Measurements from ENCODE around the gene TPSAB1. TPM values are rescaled to one million over a fixed set of nuclear protein-coding genes. Genes with fewer than 3 reads are reported as not detected.

The TPSAB1 gene
- total and polyA plus RNA-seq, 4 donors = 0.23 to 10.8 (median 1.2) TPM

GRCh38 chr16:1206326-1206725, 34.2 kb upstream of the TPSAB1 start:
- H3K9me3 ChIP-seq (ENCODE audit: control insufficient read depth in 4 of 4, low read length in 3 of 4) = no peaks in the 10 kb centered on the region
- DNase-seq (ENCODE audit: low spot score) = no peak
- no peaks in the 10 kb centered on the region for H3K27me3 ChIP-seq (ENCODE audit: control insufficient read depth in 4 of 4, insufficient read depth in 4 of 4, low read length in 3 of 4)
- peaks cover 0 to 65% (median 21%) of the 10 kb centered on the region in 4 donors for H3K36me3 ChIP-seq (ENCODE audit: control insufficient read depth in 4 of 4, insufficient read depth in 3 of 4, low read depth in 1 of 4, low read length in 3 of 4)
- TF ChIP-seq GABPA (IDR thresholded peaks at IDR 0.05 in 1 of 2, conservative IDR thresholded peaks at IDR 0.05 in 1 of 2) (no peak), YY1 (IDR thresholded peaks at IDR 0.05) (no peak), FOXA2 (IDR thresholded peaks at IDR 0.05) (no peak), FOXA1 (IDR thresholded peaks at IDR 0.05) (no peak), EGR1 (IDR thresholded peaks at IDR 0.05; ENCODE audit: low read depth in 2 of 2) (no peak), HNF4G (IDR thresholded peaks at IDR 0.05) (no peak), RXRA (IDR thresholded peaks at IDR 0.05) (no peak), CTCF (IDR thresholded peaks at IDR 0.05; ENCODE audit: low read depth, low read length, missing input control) (no peak)
- TF ChIP-seq, protein P1, sequence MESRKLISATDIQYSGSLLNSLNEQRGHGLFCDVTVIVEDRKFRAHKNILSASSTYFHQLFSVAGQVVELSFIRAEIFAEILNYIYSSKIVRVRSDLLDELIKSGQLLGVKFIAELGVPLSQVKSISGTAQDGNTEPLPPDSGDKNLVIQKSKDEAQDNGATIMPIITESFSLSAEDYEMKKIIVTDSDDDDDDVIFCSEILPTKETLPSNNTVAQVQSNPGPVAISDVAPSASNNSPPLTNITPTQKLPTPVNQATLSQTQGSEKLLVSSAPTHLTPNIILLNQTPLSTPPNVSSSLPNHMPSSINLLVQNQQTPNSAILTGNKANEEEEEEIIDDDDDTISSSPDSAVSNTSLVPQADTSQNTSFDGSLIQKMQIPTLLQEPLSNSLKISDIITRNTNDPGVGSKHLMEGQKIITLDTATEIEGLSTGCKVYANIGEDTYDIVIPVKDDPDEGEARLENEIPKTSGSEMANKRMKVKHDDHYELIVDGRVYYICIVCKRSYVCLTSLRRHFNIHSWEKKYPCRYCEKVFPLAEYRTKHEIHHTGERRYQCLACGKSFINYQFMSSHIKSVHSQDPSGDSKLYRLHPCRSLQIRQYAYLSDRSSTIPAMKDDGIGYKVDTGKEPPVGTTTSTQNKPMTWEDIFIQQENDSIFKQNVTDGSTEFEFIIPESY (IDR thresholded peaks at IDR 0.05) = no peak
- TF ChIP-seq, protein P2, sequence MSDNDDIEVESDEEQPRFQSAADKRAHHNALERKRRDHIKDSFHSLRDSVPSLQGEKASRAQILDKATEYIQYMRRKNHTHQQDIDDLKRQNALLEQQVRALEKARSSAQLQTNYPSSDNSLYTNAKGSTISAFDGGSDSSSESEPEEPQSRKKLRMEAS (IDR thresholded peaks at IDR 0.05) = no peak
- TF ChIP-seq, protein P3, sequence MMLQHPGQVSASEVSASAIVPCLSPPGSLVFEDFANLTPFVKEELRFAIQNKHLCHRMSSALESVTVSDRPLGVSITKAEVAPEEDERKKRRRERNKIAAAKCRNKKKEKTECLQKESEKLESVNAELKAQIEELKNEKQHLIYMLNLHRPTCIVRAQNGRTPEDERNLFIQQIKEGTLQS (IDR thresholded peaks at IDR 0.05) = no peak
- H3K27ac ChIP-seq (ENCODE audit: low read depth in 1 of 2, low read length in 2 of 2) = no peak overlapping the region
- 65% methylated on average over 9 of the region's 9 CpGs for WGBS
- H3K4me1 ChIP-seq (ENCODE audit: control insufficient read depth in 4 of 4, insufficient read depth in 4 of 4, low read length in 3 of 4) = no peaks in the 10 kb centered on the region
- no peak overlapping the region for H3K4me3 ChIP-seq (ENCODE audit: low read depth in 1 of 3, low read length in 3 of 3)
- H3K9ac ChIP-seq (ENCODE audit: low read depth in 1 of 2, low read length in 2 of 2) = no peak overlapping the region

DNA sequence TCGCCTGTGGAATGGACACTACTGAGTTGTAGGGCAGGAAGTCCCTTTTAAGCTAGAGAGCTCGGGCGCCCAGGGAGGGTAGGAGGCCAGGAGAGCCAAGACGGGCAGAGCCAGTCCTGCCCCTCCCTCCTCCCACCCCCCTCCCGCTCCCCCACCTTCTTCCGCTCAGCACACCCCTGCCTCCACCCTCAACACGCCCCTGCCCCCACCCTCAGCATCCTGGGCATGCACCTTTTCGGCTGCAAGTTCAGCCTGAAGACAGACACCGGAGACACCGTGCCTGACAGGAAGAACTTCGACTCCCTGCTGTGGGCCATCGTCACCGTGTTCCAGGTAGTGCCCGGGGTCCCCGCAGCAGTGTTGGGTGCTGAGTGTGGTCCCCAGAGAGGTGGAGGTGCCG, 33.7 kb upstream of the TPSAB1 start:
- DNase-seq (ENCODE audit: low spot score) = no peak
- WGBS = 88% methylated on average over 16 of the region's 16 CpGs
- H3K9ac ChIP-seq (ENCODE audit: low read depth in 1 of 2, low read length in 2 of 2) = no peak overlapping the region
- no peaks in the 10 kb centered on the region for H3K27me3 ChIP-seq (ENCODE audit: control insufficient read depth in 4 of 4, insufficient read depth in 4 of 4, low read length in 3 of 4)
- no peaks in the 10 kb centered on the region for H3K9me3 ChIP-seq (ENCODE audit: control insufficient read depth in 4 of 4, low read length in 3 of 4)
- H3K4me1 ChIP-seq (ENCODE audit: control insufficient read depth in 4 of 4, insufficient read depth in 4 of 4, low read length in 3 of 4) = no peaks in the 10 kb centered on the region
- peaks cover 0 to 65% (median 22%) of the 10 kb centered on the region in 4 donors for H3K36me3 ChIP-seq (ENCODE audit: control insufficient read depth in 4 of 4, insufficient read depth in 3 of 4, low read depth in 1 of 4, low read length in 3 of 4)
- no peak overlapping the region for H3K4me3 ChIP-seq (ENCODE audit: low read depth in 1 of 3, low read length in 3 of 3)
- H3K27ac ChIP-seq (ENCODE audit: low read depth in 1 of 2, low read length in 2 of 2) = no peak overlapping the region
- TF ChIP-seq HNF4G (IDR thresholded peaks at IDR 0.05) (no peak), JUND (IDR thresholded peaks at IDR 0.05) (no peak)
- TF ChIP-seq, protein P2 (IDR thresholded peaks at IDR 0.05) = no peak
- TF ChIP-seq, protein P1 (IDR thresholded peaks at IDR 0.05) = no peak
